T-cell (primary cell): Measurements from ENCODE around the gene AGAP6. TPM values are rescaled to one million over a fixed set of nuclear protein-coding genes. Genes with fewer than 3 reads are reported as not detected.
"Not testable (repeated sequence)": the region's sequence is repeated elsewhere in the genome, so short reads cannot be mapped to it uniquely, and the experiment has no call there.

Experiments used
- ATAC-seq, 4 experiments: fragments of 200-7000 bp in 3 of 4; fragments of 150-1000 bp in 1 of 4; cut with Tn5 transposase; replicated peaks in 1 of 4; 1 replicate in 3 of 4; 2 replicates in 1 of 4; pipeline ENCODE4 v1.10.0; 2021; ENCODE audit warnings: moderate library complexity in 3 of 4, mild to moderate bottlenecking in 2 of 4, moderate number of reproducible peaks in 1 of 4
- CTCF ChIA-PET, 2 donors: fragments of 300-600 bp; sonication (Branson Sonifier 250); formaldehyde crosslinking; loops; one replicate each; lab custom pipeline; 2022; ENCODE audit warnings: antibody characterized with exemption in 2 of 2; lab: Charles Lee
- POLR2A ChIA-PET, 2 donors: fragments of 300-600 bp; sonication (Branson Sonifier 250); formaldehyde crosslinking; loops; one replicate each; lab custom pipeline; 2022; ENCODE audit warnings: antibody characterized with exemption in 2 of 2; lab: Charles Lee
- DNase-seq, 35 experiments: peaks; one replicate each; pipeline versions ENCODE4 v3.0.0 to v3.0.0-alpha.2; 2013 to 2023
- H3K27ac ChIP-seq: one replicate; pipeline ENCODE4 v1.5.1; 2013; ENCODE audit warnings: low read length
- H3K27me3 ChIP-seq, 2 experiments: replicated peaks in 1 of 2; 1 replicate in 1 of 2; 2 replicates in 1 of 2; pipeline versions ENCODE4 v1.6.1 to v1.7.0; 2013; ENCODE audit warnings: low read length in 1 of 2, mixed read lengths in 1 of 2; ENCODE audit not compliant: control insufficient read depth in 2 of 2, insufficient read depth in 2 of 2; ENCODE audit errors: extremely low read depth in 1 of 2
- H3K36me3 ChIP-seq, 2 donors: 1 replicate in 1 of 2; 2 replicates in 1 of 2; pipeline versions ENCODE4 v1.6.1 to v1.7.0; 2013; ENCODE audit warnings: low read length in 1 of 2; ENCODE audit not compliant: control insufficient read depth in 2 of 2, insufficient read depth in 1 of 2; ENCODE audit errors: extremely low read depth in 1 of 2
- H3K4me1 ChIP-seq, 2 experiments: 1 replicate in 1 of 2; 2 replicates in 1 of 2; pipeline versions ENCODE4 v1.6.1 to v1.7.0; 2013; ENCODE audit warnings: low read length in 2 of 2, mixed read lengths in 1 of 2; ENCODE audit not compliant: insufficient read depth in 2 of 2, control insufficient read depth in 1 of 2; ENCODE audit errors: extremely low read depth in 1 of 2
- H3K4me3 ChIP-seq, 2 donors: 1 replicate in 1 of 2; 2 replicates in 1 of 2; pipeline versions ENCODE4 v1.5.1 to v1.7.0; 2013; ENCODE audit warnings: mild to moderate bottlenecking in 2 of 2, low read length in 1 of 2, moderate library complexity in 1 of 2; ENCODE audit not compliant: control insufficient read depth in 1 of 2; ENCODE audit errors: extremely low read depth in 1 of 2
- H3K9me3 ChIP-seq: 2 replicates; pipeline ENCODE4 v1.7.0; 2013
- H3K27ac Mint-ChIP-seq, 2 donors: one replicate each; pipeline ENCODE4 v1.8.0; 2020 to 2021; ENCODE audit warnings: mild to moderate bottlenecking in 2 of 2, mixed read lengths in 2 of 2
- H3K27me3 Mint-ChIP-seq, 2 donors: one replicate each; pipeline ENCODE4 v1.8.0; 2021 to 2022; ENCODE audit warnings: mixed read lengths in 2 of 2
- H3K36me3 Mint-ChIP-seq: one replicate; pipeline ENCODE4 v1.8.0; 2021; ENCODE audit warnings: mixed read lengths
- H3K4me1 Mint-ChIP-seq, 3 donors: one replicate each; pipeline ENCODE4 v1.8.0; 2020 to 2022; ENCODE audit warnings: mixed read lengths in 3 of 3, mild to moderate bottlenecking in 1 of 3
- H3K4me3 Mint-ChIP-seq, 3 donors: one replicate each; pipeline ENCODE4 v1.8.0; 2020 to 2022; ENCODE audit warnings: mild to moderate bottlenecking in 3 of 3, mixed read lengths in 3 of 3, moderate library complexity in 3 of 3
- H3K9me3 Mint-ChIP-seq, 3 donors: one replicate each; pipeline ENCODE4 v1.8.0; 2020 to 2022; ENCODE audit warnings: mixed read lengths in 3 of 3
- WGBS: methylation state at CpG from one replicate; pipeline ENCODE4 v1.1.5; 2013; ENCODE audit warnings: missing lambda C conversion rate; ENCODE audit not compliant: insufficient coverage; 5-methylcytosine and 5-hydroxymethylcytosine counted together
- total RNA-seq, 35 experiments: library from RNA in 6 of 35; stranded (reverse) in 6 of 35; fragments of 120-200 nt in 1 of 35; gene quantifications; one replicate each; pipeline versions ENCODE4 v1.2.1 to v1.2.4 and lab custom pipeline; 2013 to 2026

Gene AGAP6
- 10 to 100 TPM; 14.6 to 29.0 (median 21.9) TPM for total RNA-seq
- 14.3 TPM for total RNA-seq (2013)
- 1.0 to 9.5 (median 2.9) reads per million in 29 experiments for total RNA-seq (lab: John Stamatoyannopoulos, UW)

DNA sequence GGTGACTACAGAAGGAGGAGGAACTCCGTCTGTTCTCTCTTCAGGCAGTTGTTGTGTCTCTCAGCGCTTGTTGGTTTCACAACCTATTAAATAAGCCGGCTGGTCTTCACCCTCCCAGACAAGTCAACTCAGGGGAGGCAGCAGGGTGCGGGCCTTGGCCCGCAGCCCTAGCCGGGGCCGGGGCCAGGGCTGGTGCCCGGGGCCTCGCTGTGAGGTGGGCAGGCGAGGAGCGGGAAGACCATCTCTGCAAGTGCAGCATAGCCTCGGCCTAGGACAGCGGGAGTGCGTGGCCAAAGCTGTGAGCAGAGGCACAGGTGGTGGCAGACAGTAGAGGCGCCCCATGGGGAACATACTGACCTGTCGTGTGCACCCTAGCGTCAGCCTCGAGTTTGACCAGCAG, at the start of gene AGAP6:
Gene AGAP6, plus strand, starts transcription at position 31 of the 400 bp plus-strand sequence. Its CDS starts 310 bp downstream, at position 341.
- H3K27me3 ChIP-seq, DNase-seq, H3K4me1 Mint-ChIP-seq, CTCF ChIA-PET, H3K36me3 ChIP-seq, H3K9me3 ChIP-seq, POLR2A ChIA-PET, H3K27ac ChIP-seq, H3K27ac Mint-ChIP-seq, H3K4me1 ChIP-seq, H3K4me3 ChIP-seq, H3K9me3 Mint-ChIP-seq, ATAC-seq, H3K27me3 Mint-ChIP-seq, H3K4me3 Mint-ChIP-seq: not testable (repeated sequence)
- no CpG with 5 or more reads among the region's 18 CpGs for WGBS
- H3K36me3 Mint-ChIP-seq, result peaks cover 11% of the 10 kb centered on the region

DNA sequence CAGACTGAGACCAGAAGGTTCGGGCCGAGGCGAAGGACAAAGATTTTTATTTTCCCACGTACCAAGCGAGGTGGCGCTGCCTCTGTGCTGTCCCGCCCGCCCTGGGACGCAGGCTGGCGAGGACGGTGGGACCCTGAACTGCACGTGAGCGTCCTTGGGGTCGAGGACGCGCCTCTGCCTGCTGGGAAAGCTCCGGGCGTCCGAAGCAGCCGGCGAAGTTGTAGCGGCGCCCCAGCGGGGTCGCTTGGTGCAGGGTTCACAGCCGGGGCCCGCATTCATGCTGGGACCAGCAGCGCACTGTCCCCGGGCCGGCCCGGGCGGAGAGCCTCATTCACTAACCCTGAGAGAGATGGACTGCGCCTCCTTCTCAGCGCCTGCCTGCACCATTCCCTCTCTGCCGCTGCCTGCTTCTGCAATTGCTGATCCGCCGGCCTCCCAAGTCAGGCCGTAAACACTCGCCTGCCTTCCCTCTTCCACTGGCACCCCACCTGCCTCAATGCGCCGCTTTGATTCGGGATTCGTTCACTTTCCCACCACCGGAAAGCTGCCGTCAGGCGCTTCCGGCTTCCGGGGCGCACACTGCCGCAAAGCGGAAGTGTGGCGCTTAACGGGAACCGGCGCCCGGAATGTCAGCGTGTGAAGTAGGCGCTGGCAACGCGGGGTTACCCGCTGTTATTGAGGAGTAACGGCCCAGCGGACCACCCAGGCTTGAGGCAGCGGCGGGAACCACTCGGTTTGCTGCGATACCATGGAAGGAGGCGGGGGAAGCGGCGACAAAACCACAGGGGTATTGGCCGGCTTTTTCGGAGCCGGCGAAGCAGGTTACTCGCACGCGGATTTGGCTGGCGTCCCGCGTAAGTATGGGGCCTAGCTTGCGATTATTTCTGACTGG, 46.5 kb upstream of the AGAP6 start, which contains the start of the genes PARG and TIMM23B:
Gene PARG, minus strand, starts transcription at position 581 of the 892 bp plus-strand sequence. Its CDS starts 302 bp downstream, at position 279.
Gene TIMM23B, plus strand, starts transcription at position 607 of the 892 bp plus-strand sequence. Its CDS starts 142 bp downstream, at position 749.
- 0% methylated on average over 63 of the region's 81 CpGs for WGBS
- H3K9me3 ChIP-seq, H3K36me3 Mint-ChIP-seq, H3K27me3 ChIP-seq, H3K9me3 Mint-ChIP-seq, CTCF ChIA-PET, H3K27me3 Mint-ChIP-seq, POLR2A ChIA-PET, H3K36me3 ChIP-seq: not testable (repeated sequence)
- Histone ChIP-seq H3K4me1 (peaks cover 7 to 12% of the 10 kb centered on the region in 2 experiments), H3K27ac (peak within 1 kb of the TSS; percentile 53), H3K4me3 (peak within 1 kb of the TSS; percentile 78 to 86)
- peak; percentile 86 to 88 (median 88) for ATAC-seq
- H3K4me3 Mint-ChIP-seq, result peak within 1 kb of the TSS; percentile 99 to 100 (median 100)
- H3K4me1 Mint-ChIP-seq, result peaks cover 40 to 47% (median 44%) of the 10 kb centered on the region in 3 donors
- H3K27ac Mint-ChIP-seq, result peak within 1 kb of the TSS; percentile 92 to 97
- DNase-seq, result peak; percentile 66 to 87 (median 75)

DNA sequence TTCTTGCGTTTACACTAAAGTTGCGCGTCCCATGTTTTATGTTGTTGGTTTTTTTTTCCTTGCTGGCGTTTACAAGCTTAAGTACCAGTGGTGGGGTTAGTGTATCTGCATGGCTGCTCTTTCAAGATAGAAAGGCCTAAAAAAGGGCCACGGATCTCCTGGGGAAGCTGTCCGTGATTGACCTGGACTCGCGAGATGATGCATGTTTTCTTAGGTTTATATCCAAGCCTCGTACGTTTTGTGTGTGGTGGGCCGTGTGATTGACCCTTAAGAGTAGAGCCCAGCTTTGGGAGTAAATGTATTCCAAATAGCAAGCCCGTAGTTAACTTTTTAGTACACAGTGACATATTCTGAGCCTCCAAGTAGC, 45.9 kb upstream of the AGAP6 start:
- Histone ChIP-seq H3K27ac (peak overlapping the region; percentile 53), H3K4me1 (peaks cover 7 to 12% of the 10 kb centered on the region in 2 experiments), H3K4me3 (peak overlapping the region; percentile 78 to 86)
- H3K9me3 Mint-ChIP-seq, CTCF ChIA-PET, H3K36me3 Mint-ChIP-seq, H3K36me3 ChIP-seq, H3K27me3 Mint-ChIP-seq, H3K9me3 ChIP-seq, H3K27me3 ChIP-seq: not testable (repeated sequence)
- H3K27ac Mint-ChIP-seq, result peak overlapping the region; percentile 74 to 97
- POLR2A ChIA-PET, result interaction anchor here in 1 of 2 donors (0.7 kb wide), 1 partner anchor 711 kb away, joined by 3 read pairs; no protein-coding TSS in a partner anchor
- 0% methylated on average over 3 of the region's 12 CpGs for WGBS
- H3K4me1 Mint-ChIP-seq, result peaks cover 40 to 47% (median 44%) of the 10 kb centered on the region in 3 donors
- ATAC-seq, result peak in 1 of 4 experiments; percentile 5
- DNase-seq, result peak in 1 of 35 experiments; percentile 9
- peak overlapping the region; percentile 99 to 100 (median 100) for H3K4me3 Mint-ChIP-seq

DNA sequence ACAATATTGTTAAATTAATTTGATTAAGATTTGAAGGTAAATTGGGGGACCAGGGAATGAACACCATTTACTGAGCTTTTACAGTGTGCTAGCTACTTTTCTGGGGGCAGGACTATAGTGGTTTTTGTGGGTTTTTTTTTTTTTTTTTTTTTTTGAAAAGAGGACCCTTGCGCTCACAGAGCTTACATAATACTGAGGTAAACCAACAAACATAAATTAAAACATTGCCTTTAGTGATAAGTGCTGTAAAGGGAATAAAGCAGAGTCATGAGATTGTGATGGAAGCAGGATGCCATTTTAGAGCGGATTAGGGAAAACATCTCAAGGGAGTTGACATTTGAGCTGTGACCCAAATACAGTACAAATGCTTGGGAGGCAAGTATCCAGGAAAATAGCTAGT, 44.6 kb upstream of the AGAP6 start:
- POLR2A ChIA-PET, result interaction anchor here in 1 of 2 donors (0.6 kb wide), 1 partner anchor 12 kb away, joined by 4 read pairs; no protein-coding TSS in a partner anchor
- ATAC-seq, CTCF ChIA-PET, H3K9me3 ChIP-seq, H3K9me3 Mint-ChIP-seq, H3K27ac ChIP-seq, H3K27me3 ChIP-seq, DNase-seq, H3K27me3 Mint-ChIP-seq, H3K27ac Mint-ChIP-seq, H3K36me3 Mint-ChIP-seq, H3K36me3 ChIP-seq, H3K4me3 ChIP-seq: not testable (repeated sequence)
- peaks cover 7 to 12% of the 10 kb centered on the region in 2 experiments for H3K4me1 ChIP-seq
- 100% methylated on average over 1 of the region's 2 CpGs for WGBS
- Mint-ChIP-seq H3K4me1 (peaks cover 34 to 43% (median 40%) of the 10 kb centered on the region in 3 donors), H3K4me3 (peak overlapping the region; percentile 22 to 99 (median 28))

DNA sequence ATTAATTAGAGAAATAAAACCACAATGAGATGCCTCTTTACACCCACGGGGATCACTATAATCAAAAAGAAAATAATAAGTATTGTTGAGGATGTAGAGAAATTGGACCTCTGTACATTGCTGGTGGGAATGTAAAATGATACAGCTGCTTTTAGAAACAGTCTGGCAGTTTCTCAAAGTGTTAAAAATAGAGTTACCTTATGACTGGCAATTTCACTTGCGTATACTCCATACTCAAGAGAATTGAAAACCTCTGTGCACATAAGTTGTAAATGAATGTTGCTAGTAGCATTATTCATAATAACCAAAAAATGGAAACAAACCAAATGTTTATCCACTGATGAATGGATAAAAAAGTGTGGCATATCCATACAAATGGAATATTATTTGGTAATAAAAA, 40.1 kb upstream of the AGAP6 start:
- H3K27me3 ChIP-seq, H3K27ac ChIP-seq, ATAC-seq, H3K27ac Mint-ChIP-seq, H3K4me3 Mint-ChIP-seq, DNase-seq, H3K4me3 ChIP-seq, H3K36me3 ChIP-seq, H3K9me3 ChIP-seq, H3K27me3 Mint-ChIP-seq, H3K4me1 ChIP-seq, POLR2A ChIA-PET, H3K9me3 Mint-ChIP-seq, CTCF ChIA-PET: not testable (repeated sequence)
- H3K36me3 Mint-ChIP-seq, result peaks cover 13% of the 10 kb centered on the region
- H3K4me1 Mint-ChIP-seq, result peaks cover 12 to 18% (median 15%) of the 10 kb centered on the region in 3 donors
- no CpG with 5 or more reads among the region's 2 CpGs for WGBS

DNA sequence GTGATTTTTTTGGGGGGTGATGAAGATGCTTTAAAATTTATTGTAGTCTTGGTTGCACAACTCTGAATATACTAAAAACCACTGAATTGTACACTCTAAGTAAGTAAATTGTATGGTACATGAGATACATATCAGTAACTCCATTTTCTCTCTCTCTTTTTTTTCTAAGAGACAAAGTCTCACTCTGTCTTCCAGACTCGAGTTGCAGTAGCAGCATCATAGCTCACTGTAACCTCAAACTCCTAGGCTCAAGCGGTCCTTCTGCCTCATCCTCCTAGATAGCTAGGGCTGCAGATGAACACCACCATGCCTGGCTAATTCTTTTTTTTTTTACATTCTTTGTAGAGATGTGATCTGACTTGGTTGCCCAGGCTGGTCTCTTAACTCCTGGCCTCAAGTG, 39.5 kb upstream of the AGAP6 start:
- H3K36me3 Mint-ChIP-seq, result peaks cover 13% of the 10 kb centered on the region
- H3K36me3 ChIP-seq, H3K9me3 Mint-ChIP-seq, POLR2A ChIA-PET, H3K27me3 Mint-ChIP-seq, H3K4me3 ChIP-seq, CTCF ChIA-PET, DNase-seq, H3K4me1 ChIP-seq, H3K27me3 ChIP-seq, H3K4me3 Mint-ChIP-seq, H3K9me3 ChIP-seq, H3K27ac Mint-ChIP-seq, ATAC-seq, H3K27ac ChIP-seq: not testable (repeated sequence)
- WGBS, result 83% methylated on average over 1 of the region's 2 CpGs
- peaks cover 6 to 14% (median 13%) of the 10 kb centered on the region in 3 donors for H3K4me1 Mint-ChIP-seq
